ENCODE data around the gene CRKL.

The CRKL gene

GRCh38 chr22:20995329-20996030 is 78.3 kb downstream of the CRKL start:
- no peak overlapping the region for H3K4me3 ChIP-seq (ENCODE audit: low read depth in 1 of 2, low read length in 1 of 2)
- H3K36me3 ChIP-seq, result peaks cover 74% of the 10 kb centered on the region
- H3K4me1 ChIP-seq (ENCODE audit: control insufficient read depth in 1 of 2, insufficient read depth in 1 of 2, low read depth in 1 of 2, low read length in 1 of 2), result peaks cover 1 to 4% of the 10 kb centered on the region in 2 experiments
- H3K27ac ChIP-seq, result no peak overlapping the region
- no peaks in the 10 kb centered on the region for H3K9me3 ChIP-seq
- TF ChIP-seq CTCF (IDR thresholded peaks at IDR 0.05), result no peak
- H3K27me3 ChIP-seq, result no peaks in the 10 kb centered on the region

GRCh38 chr22:20996031-20996410 is 78.8 kb downstream of the CRKL start:
- H3K4me3 ChIP-seq (ENCODE audit: low read depth in 1 of 2, low read length in 1 of 2), result no peak overlapping the region

DNA sequence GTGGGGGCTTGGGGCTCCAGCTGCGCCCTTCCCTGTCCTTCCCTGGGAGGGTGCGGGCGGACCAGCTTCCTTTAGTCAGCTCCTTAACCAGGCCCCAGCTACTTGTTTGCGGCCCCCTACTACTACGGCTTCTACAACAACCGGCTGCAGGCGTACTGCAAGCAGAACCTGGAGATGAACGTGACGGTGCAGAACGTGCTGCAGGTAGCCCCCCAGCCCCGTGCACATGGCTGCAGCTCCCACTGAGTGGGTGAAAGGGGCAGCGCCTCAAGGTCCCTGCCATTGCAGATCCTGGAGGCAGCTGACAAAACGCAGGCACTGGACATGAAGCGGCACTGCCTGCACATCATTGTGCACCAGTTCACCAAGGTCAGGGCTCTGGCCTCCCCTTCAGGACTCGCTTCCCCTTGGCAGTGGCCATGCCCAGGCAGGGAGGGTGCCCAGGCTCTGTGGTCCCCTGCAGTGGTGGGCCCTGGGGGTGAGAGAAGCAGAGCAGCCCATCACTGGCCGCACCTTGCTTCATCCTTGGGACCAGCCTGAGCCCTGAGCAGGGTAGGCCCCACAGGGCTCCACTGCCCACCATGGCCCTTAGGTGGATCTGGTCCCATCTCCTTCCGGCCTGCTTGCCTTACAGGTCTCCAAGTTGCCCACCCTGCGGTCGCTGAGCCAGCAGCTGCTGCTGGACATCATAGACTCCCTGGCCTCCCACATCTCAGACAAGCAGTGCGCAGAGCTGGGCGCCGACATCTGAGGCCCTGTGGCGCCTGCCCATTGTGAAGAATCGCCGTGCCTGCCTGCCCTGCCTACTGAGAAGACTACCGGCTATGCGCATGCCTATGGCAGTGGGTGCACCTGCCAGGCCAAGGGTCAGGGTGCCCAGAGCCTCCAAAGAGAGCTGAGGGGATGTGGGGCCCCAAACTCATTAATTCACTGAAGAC is 79.7 kb downstream of the CRKL start:
- no peak for TF ChIP-seq CTCF (IDR thresholded peaks at IDR 0.05)
- H3K4me3 ChIP-seq (ENCODE audit: low read depth in 1 of 2, low read length in 1 of 2), result no peak overlapping the region
- no peaks in the 10 kb centered on the region for H3K27me3 ChIP-seq
- no peak overlapping the region for H3K27ac ChIP-seq
- peaks cover 60% of the 10 kb centered on the region for H3K36me3 ChIP-seq
- H3K9me3 ChIP-seq, result no peaks in the 10 kb centered on the region
- peaks cover 14 to 16% of the 10 kb centered on the region in 2 experiments for H3K4me1 ChIP-seq (ENCODE audit: control insufficient read depth in 1 of 2, insufficient read depth in 1 of 2, low read depth in 1 of 2, low read length in 1 of 2)

More at GRCh38 chr22:20996031-20996410, 78.8 kb downstream of the CRKL start:
- H3K27ac ChIP-seq, result no peak overlapping the region
- H3K9me3 ChIP-seq, result no peaks in the 10 kb centered on the region
- H3K4me1 ChIP-seq (ENCODE audit: control insufficient read depth in 1 of 2, insufficient read depth in 1 of 2, low read depth in 1 of 2, low read length in 1 of 2), result peaks cover 7 to 10% of the 10 kb centered on the region in 2 experiments
- TF ChIP-seq CTCF (IDR thresholded peaks at IDR 0.05), result no peak
- H3K36me3 ChIP-seq, result peaks cover 69% of the 10 kb centered on the region
- no peaks in the 10 kb centered on the region for H3K27me3 ChIP-seq

DNA sequence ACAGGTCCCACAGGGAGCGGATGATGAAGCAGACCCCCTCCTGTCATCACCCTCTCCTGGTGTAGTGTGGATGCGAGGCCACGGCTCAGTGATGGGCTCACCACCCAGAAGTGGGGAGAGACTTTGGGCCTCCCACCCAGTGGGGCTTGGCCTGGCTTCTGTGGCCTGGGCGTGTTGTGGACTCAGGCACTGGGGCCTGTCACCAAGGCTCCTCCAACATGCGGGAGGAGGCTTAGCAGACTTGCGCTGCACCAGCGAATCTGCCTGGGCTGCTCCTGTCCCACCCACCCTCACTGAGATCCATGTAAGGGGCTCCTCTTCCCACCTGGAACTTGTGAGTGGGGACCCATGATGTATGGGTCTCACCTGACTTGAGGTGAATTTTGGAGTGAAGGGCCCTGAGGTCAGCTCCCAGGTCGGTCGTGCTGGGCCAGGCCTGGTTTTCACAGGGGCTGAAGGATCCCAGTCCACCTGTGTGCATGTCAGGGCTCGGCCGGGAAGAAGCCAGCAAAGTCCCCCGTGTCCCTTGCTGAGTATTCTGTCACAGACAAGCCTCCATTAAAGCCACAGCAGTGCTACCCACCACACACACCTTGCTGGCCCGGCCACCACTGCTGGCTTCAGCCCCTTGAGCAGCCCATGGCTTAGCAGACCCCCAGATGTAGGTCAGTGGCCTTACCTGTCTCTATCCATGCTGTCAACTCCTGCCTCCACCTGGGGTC is 80.5 kb downstream of the CRKL start:
- H3K4me1 ChIP-seq (ENCODE audit: control insufficient read depth in 1 of 2, insufficient read depth in 1 of 2, low read depth in 1 of 2, low read length in 1 of 2), result peaks cover 16 to 20% of the 10 kb centered on the region in 2 experiments
- no peak overlapping the region for H3K27ac ChIP-seq
- H3K9me3 ChIP-seq, result no peaks in the 10 kb centered on the region
- H3K36me3 ChIP-seq, result peaks cover 52% of the 10 kb centered on the region
- no peaks in the 10 kb centered on the region for H3K27me3 ChIP-seq
- no peak overlapping the region for H3K4me3 ChIP-seq (ENCODE audit: low read depth in 1 of 2, low read length in 1 of 2)
- TF ChIP-seq CTCF (IDR thresholded peaks at IDR 0.05), result no peak

All from neutrophil (primary cell).